ENCODE data around the gene ATP8A1. TPM values are rescaled to one million over a fixed set of nuclear protein-coding genes. Genes with fewer than 3 reads are reported as not detected.

Gene ATP8A1
- total RNA-seq, 2 experiments from 2014 or later, result 55.3 to 56.3 TPM

Other genes with a start within 250 kb of the ATP8A1 start
- not detected for gene GRXCR1, start 235.6 kb upstream of the ATP8A1 start, total RNA-seq

All from activated naive CD8-positive, alpha-beta T cell treated with anti-CD3 and anti-CD28 coated beads, Interleukin-2, amount 10 ng/mL, durations not matched to agents 7 days and 5 days (primary cell).